Activated T-cell treated with anti-CD3 and anti-CD28 coated beads, Interleukin-2, amount 50 U/mL, for 24 hours (primary cell): ENCODE measurements around the gene GET4.

Source experiments
- DNase-seq: peaks from one replicate; pipeline ENCODE4 v3.0.0-alpha.2; 2020
- H3K27ac Mint-ChIP-seq: 2 replicates; pipeline ENCODE4 v1.8.0; 2020; ENCODE audit warnings: mild to moderate bottlenecking, mixed read lengths
- H3K27me3 Mint-ChIP-seq: 2 replicates; pipeline ENCODE4 v1.8.0; 2020; ENCODE audit warnings: mixed read lengths
- H3K36me3 Mint-ChIP-seq: 2 replicates; pipeline ENCODE4 v1.8.0; 2020; ENCODE audit warnings: low read depth, mixed read lengths
- H3K4me1 Mint-ChIP-seq: 2 replicates; pipeline ENCODE4 v1.8.0; 2020; ENCODE audit warnings: low read depth, mixed read lengths
- H3K4me3 Mint-ChIP-seq: 2 replicates; pipeline ENCODE4 v1.8.0; 2020; ENCODE audit warnings: mild to moderate bottlenecking, moderate library complexity, mixed read lengths
- H3K9me3 Mint-ChIP-seq: 2 replicates; pipeline ENCODE4 v1.8.0; 2020; ENCODE audit warnings: mixed read lengths

The GET4 gene

GRCh38 chr7:876077-876971 lies at the start of gene GET4:
Gene GET4, plus strand, starts transcription at chr7:876554. Its CDS starts 92 bp downstream, at chr7:876646.
- peak within 1 kb of the TSS; percentile 90 for H3K27ac Mint-ChIP-seq
- H3K4me3 Mint-ChIP-seq = peak within 1 kb of the TSS; percentile 90

GRCh38 chr7:828793-829561 lies 47.4 kb upstream of the GET4 start:
- Mint-ChIP-seq H3K4me1 (peaks cover 70% of the 10 kb centered on the region), H3K36me3 (peaks cover 33% of the 10 kb centered on the region), H3K27ac (no peak overlapping the region), H3K4me3 (no peak overlapping the region), H3K27me3 (no peaks in the 10 kb centered on the region), H3K9me3 (no peaks in the 10 kb centered on the region)
- no peak for DNase-seq

More at GRCh38 chr7:876077-876971, at the start of gene GET4:
- DNase-seq = peak; percentile 97
- H3K36me3 Mint-ChIP-seq = peaks cover 56% of the 10 kb centered on the region
- H3K27me3 Mint-ChIP-seq = no peaks in the 10 kb centered on the region
- H3K4me1 Mint-ChIP-seq = peaks cover 41% of the 10 kb centered on the region
- H3K9me3 Mint-ChIP-seq = no peaks in the 10 kb centered on the region

- Mint-ChIP-seq H3K36me3 (peaks cover 37% of the 10 kb centered on the region), H3K4me1 (peaks cover 70% of the 10 kb centered on the region), H3K4me3 (no peak overlapping the region), H3K27me3 (no peaks in the 10 kb centered on the region), H3K9me3 (no peaks in the 10 kb centered on the region), H3K27ac (peak overlapping the region; percentile 98)
- DNase-seq = no peak
These were observed 46.3 kb upstream of the GET4 start for GRCh38 chr7:830069-830468.

GRCh38 chr7:831596-832166 lies 44.7 kb upstream of the GET4 start:
- DNase-seq = no peak
- Mint-ChIP-seq H3K27me3 (no peaks in the 10 kb centered on the region), H3K4me3 (peak overlapping the region; percentile 70), H3K36me3 (peaks cover 39% of the 10 kb centered on the region), H3K27ac (peak overlapping the region; percentile 98), H3K4me1 (peaks cover 67% of the 10 kb centered on the region), H3K9me3 (no peaks in the 10 kb centered on the region)

- peak within 1 kb of the TSS; percentile 70 for H3K4me3 Mint-ChIP-seq
- no peaks in the 10 kb centered on the region for H3K27me3 Mint-ChIP-seq
- H3K9me3 Mint-ChIP-seq = no peaks in the 10 kb centered on the region
- peak; percentile 65 for DNase-seq
- peaks cover 44% of the 10 kb centered on the region for H3K36me3 Mint-ChIP-seq
- H3K4me1 Mint-ChIP-seq = peaks cover 72% of the 10 kb centered on the region
- peak within 1 kb of the TSS; percentile 98 for H3K27ac Mint-ChIP-seq
These were observed 44.0 kb upstream of the GET4 start, which contains the start of gene SUN1 for GRCh38 chr7:832167-832967. Gene SUN1, plus strand, starts transcription at chr7:832476. Its CDS starts 49 bp downstream, at chr7:832525.

- H3K9me3 Mint-ChIP-seq = no peaks in the 10 kb centered on the region
These were observed 43.4 kb upstream of the GET4 start for GRCh38 chr7:832968-833424.

GRCh38 chr7:833601-834258 lies 42.6 kb upstream of the GET4 start:
- no peak for DNase-seq
- peaks cover 70% of the 10 kb centered on the region for H3K4me1 Mint-ChIP-seq
- H3K36me3 Mint-ChIP-seq = peaks cover 52% of the 10 kb centered on the region
- H3K9me3 Mint-ChIP-seq = no peaks in the 10 kb centered on the region
- no peak overlapping the region for H3K4me3 Mint-ChIP-seq
- no peaks in the 10 kb centered on the region for H3K27me3 Mint-ChIP-seq
- H3K27ac Mint-ChIP-seq = peak overlapping the region; percentile 52

More at GRCh38 chr7:832968-833424, 43.4 kb upstream of the GET4 start:
- no peak for DNase-seq
- Mint-ChIP-seq H3K27ac (peak overlapping the region; percentile 98), H3K36me3 (peaks cover 50% of the 10 kb centered on the region), H3K27me3 (no peaks in the 10 kb centered on the region), H3K4me1 (peaks cover 75% of the 10 kb centered on the region), H3K4me3 (peak overlapping the region; percentile 70)

GRCh38 chr7:834277-834676 lies 42.1 kb upstream of the GET4 start:
- Mint-ChIP-seq H3K27me3 (no peaks in the 10 kb centered on the region), H3K27ac (no peak overlapping the region), H3K9me3 (no peaks in the 10 kb centered on the region), H3K36me3 (peaks cover 57% of the 10 kb centered on the region), H3K4me1 (peaks cover 64% of the 10 kb centered on the region), H3K4me3 (no peak overlapping the region)
- DNase-seq = no peak

GRCh38 chr7:835021-835420 lies 41.3 kb upstream of the GET4 start:
- no peaks in the 10 kb centered on the region for H3K9me3 Mint-ChIP-seq
- peaks cover 63% of the 10 kb centered on the region for H3K36me3 Mint-ChIP-seq
- DNase-seq = no peak
- no peak overlapping the region for H3K4me3 Mint-ChIP-seq
- H3K4me1 Mint-ChIP-seq = peaks cover 59% of the 10 kb centered on the region
- H3K27ac Mint-ChIP-seq = no peak overlapping the region
- no peaks in the 10 kb centered on the region for H3K27me3 Mint-ChIP-seq

GRCh38 chr7:835485-836401 lies 40.6 kb upstream of the GET4 start:
- Mint-ChIP-seq H3K36me3 (peaks cover 68% of the 10 kb centered on the region), H3K4me1 (peaks cover 51% of the 10 kb centered on the region), H3K27me3 (no peaks in the 10 kb centered on the region), H3K9me3 (no peaks in the 10 kb centered on the region), H3K4me3 (no peak overlapping the region), H3K27ac (no peak overlapping the region)
- DNase-seq = no peak

GRCh38 chr7:836429-836828 lies 39.9 kb upstream of the GET4 start:
- Mint-ChIP-seq H3K4me3 (no peak overlapping the region), H3K36me3 (peaks cover 71% of the 10 kb centered on the region), H3K27ac (peak overlapping the region; percentile 53), H3K27me3 (no peaks in the 10 kb centered on the region), H3K9me3 (no peaks in the 10 kb centered on the region), H3K4me1 (peaks cover 45% of the 10 kb centered on the region)
- no peak for DNase-seq

- DNase-seq = no peak
- H3K9me3 Mint-ChIP-seq = no peaks in the 10 kb centered on the region
- H3K36me3 Mint-ChIP-seq = peaks cover 77% of the 10 kb centered on the region
- peaks cover 39% of the 10 kb centered on the region for H3K4me1 Mint-ChIP-seq
- H3K27me3 Mint-ChIP-seq = no peaks in the 10 kb centered on the region
- no peak overlapping the region for H3K4me3 Mint-ChIP-seq
- H3K27ac Mint-ChIP-seq = peak overlapping the region; percentile 29
These were observed 39.4 kb upstream of the GET4 start for GRCh38 chr7:837001-837400.
